NT2/D1 (cell line): Measurements from ENCODE around the gene APPL2.

ENCODE experiments used
- DNase-seq: peaks from one replicate; pipeline ENCODE4 v3.0.0-alpha.2; 2011; ENCODE audit warnings: low read depth, low spot score
- H3K27me3 ChIP-seq: 2 replicates; pipeline ENCODE4 v1.6.0; 2011; ENCODE audit warnings: mild to moderate bottlenecking; ENCODE audit not compliant: insufficient read length, insufficient read depth
- H3K36me3 ChIP-seq: 2 replicates; pipeline ENCODE4 v1.6.1; 2011; ENCODE audit warnings: mild to moderate bottlenecking, low read length, mixed read lengths; ENCODE audit not compliant: insufficient read depth, insufficient read length
- H3K4me1 ChIP-seq: 2 replicates; pipeline ENCODE4 v1.5.1; 2011; ENCODE audit not compliant: insufficient read depth, insufficient read length
- H3K4me3 ChIP-seq: 2 replicates; pipeline ENCODE4 v1.5.1; 2011; ENCODE audit warnings: low read depth; ENCODE audit not compliant: insufficient read length
- H3K9ac ChIP-seq: 2 replicates; pipeline ENCODE4 v1.6.0; 2011; ENCODE audit warnings: low read depth; ENCODE audit not compliant: insufficient read length
- H3K9me3 ChIP-seq: 2 replicates; pipeline ENCODE4 v1.5.1; 2011; ENCODE audit warnings: mild to moderate bottlenecking, low read length; ENCODE audit not compliant: insufficient read depth
- SUZ12 ChIP-seq: IDR thresholded peaks from 2 replicates; pipeline ENCODE4 v1.6.1; 2011; ENCODE audit not compliant: insufficient read length, insufficient read depth; ENCODE audit errors: extremely low read depth
- YY1 ChIP-seq: IDR thresholded peaks from 2 replicates; pipeline ENCODE4 v1.6.1; 2011; ENCODE audit not compliant: insufficient read length, insufficient read depth
- ZNF274 ChIP-seq: IDR thresholded peaks from 2 replicates; pipeline ENCODE4 v1.6.1; 2011; ENCODE audit warnings: mild to moderate bottlenecking, low read depth, low read length

APPL2 gene

GRCh38 chr12:105222726-105223351 lies 13.1 kb downstream of the APPL2 start:
- no peak overlapping the region for H3K4me3 ChIP-seq
- peaks cover 7% of the 10 kb centered on the region for H3K4me1 ChIP-seq
- no peak for TF ChIP-seq YY1
- no peak for TF ChIP-seq ZNF274
- TF ChIP-seq SUZ12: no peak
- H3K9me3 ChIP-seq: no peaks in the 10 kb centered on the region
- no peak for DNase-seq
- H3K36me3 ChIP-seq: peaks cover 18% of the 10 kb centered on the region
- no peak overlapping the region for H3K9ac ChIP-seq
- no peaks in the 10 kb centered on the region for H3K27me3 ChIP-seq

DNA sequence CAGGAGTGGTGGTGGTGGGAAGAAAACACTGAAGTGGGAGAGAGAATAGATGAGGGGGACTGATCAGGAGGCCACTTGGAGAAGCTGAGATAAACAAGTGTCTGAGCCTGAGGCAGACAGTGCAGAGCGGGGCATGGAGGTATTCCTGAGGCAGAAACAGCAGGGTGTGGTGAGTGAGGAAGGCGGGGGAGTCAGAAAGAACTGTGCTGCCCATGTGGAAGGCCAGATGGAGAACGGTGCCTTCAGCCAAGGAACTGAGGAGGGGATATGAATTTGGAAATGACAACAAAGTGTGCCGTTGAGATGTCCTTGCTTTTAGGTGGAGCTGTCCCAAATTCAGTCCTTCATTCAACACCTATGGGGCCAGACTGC lies 13.7 kb downstream of the APPL2 start:
- H3K9ac ChIP-seq: no peak overlapping the region
- DNase-seq: no peak
- H3K4me3 ChIP-seq: no peak overlapping the region
- peaks cover 7% of the 10 kb centered on the region for H3K4me1 ChIP-seq
- peaks cover 18% of the 10 kb centered on the region for H3K36me3 ChIP-seq
- no peaks in the 10 kb centered on the region for H3K9me3 ChIP-seq
- TF ChIP-seq YY1: no peak
- TF ChIP-seq SUZ12: no peak
- TF ChIP-seq ZNF274: no peak
- H3K27me3 ChIP-seq: no peaks in the 10 kb centered on the region

DNA sequence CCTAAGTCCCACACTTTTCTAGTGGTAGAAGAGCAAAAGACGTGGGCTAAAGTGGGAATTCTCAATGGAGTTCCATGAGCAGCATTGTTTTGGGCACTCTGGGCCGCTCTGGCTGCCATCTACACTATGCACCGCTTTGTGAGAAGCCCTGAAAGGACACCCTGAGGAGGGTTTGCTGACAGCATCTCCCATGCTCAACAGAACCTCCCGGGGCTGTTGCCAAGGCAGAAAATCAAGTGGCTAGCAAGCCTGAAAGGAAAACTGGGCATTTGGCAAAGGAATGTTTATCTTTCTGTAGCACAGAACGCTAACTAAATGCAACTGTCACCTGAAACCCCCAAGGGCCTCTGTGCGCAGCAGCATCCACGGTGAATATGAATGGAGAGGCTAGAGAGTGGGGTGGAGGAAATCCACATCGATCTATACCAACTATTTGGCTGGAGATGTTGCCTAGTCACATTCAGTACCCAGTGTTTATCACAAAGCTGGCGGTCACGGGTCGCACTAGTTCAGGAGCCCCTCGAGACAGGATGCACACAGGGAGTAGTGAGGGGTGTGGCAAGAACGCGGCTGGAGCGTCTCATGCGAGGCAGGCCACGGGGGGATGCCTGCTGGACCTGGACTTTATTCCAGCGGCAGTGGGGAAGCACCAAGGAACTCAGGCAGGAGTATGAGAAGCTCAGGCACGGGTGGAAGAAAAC lies 14.2 kb downstream of the APPL2 start:
- H3K27me3 ChIP-seq: no peaks in the 10 kb centered on the region
- peaks cover 22% of the 10 kb centered on the region for H3K36me3 ChIP-seq
- peaks cover 7% of the 10 kb centered on the region for H3K4me1 ChIP-seq
- no peak for DNase-seq
- no peak overlapping the region for H3K9ac ChIP-seq
- TF ChIP-seq YY1: no peak
- TF ChIP-seq ZNF274: no peak
- TF ChIP-seq SUZ12: no peak
- no peak overlapping the region for H3K4me3 ChIP-seq
- H3K9me3 ChIP-seq: no peaks in the 10 kb centered on the region

DNA sequence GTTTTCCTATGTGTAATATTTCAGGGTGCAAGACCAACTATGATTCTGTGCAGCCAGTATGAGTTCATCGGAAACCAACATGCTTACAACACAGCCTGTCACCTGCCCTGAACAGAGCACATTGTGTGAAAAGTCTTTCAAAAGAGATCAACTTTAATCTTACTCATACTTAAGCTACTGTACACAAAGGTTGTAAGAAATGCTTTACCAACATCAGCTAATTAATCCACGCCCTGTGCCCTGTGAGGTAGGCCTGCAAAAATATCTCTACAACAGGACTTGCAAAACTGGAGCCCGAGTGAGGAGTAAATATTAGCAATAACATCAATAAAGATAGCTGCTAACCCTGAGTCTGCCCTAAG lies 15.1 kb downstream of the APPL2 start:
- no peak for DNase-seq
- Histone ChIP-seq H3K27me3 (no peaks in the 10 kb centered on the region), H3K9me3 (no peaks in the 10 kb centered on the region), H3K36me3 (peaks cover 30% of the 10 kb centered on the region), H3K9ac (no peak overlapping the region), H3K4me3 (no peak overlapping the region), H3K4me1 (peaks cover 7% of the 10 kb centered on the region)
- no peak for TF ChIP-seq ZNF274
- no peak for TF ChIP-seq YY1
- TF ChIP-seq SUZ12: no peak

GRCh38 chr12:105220150-105220928 lies 15.6 kb downstream of the APPL2 start:
- peaks cover 7% of the 10 kb centered on the region for H3K4me1 ChIP-seq
- no peaks in the 10 kb centered on the region for H3K9me3 ChIP-seq
- no peaks in the 10 kb centered on the region for H3K27me3 ChIP-seq
- H3K36me3 ChIP-seq: peaks cover 30% of the 10 kb centered on the region
- TF ChIP-seq SUZ12 (no peak), YY1 (no peak), ZNF274 (no peak)
- H3K4me3 ChIP-seq: no peak overlapping the region
- no peak for DNase-seq
- no peak overlapping the region for H3K9ac ChIP-seq

DNA sequence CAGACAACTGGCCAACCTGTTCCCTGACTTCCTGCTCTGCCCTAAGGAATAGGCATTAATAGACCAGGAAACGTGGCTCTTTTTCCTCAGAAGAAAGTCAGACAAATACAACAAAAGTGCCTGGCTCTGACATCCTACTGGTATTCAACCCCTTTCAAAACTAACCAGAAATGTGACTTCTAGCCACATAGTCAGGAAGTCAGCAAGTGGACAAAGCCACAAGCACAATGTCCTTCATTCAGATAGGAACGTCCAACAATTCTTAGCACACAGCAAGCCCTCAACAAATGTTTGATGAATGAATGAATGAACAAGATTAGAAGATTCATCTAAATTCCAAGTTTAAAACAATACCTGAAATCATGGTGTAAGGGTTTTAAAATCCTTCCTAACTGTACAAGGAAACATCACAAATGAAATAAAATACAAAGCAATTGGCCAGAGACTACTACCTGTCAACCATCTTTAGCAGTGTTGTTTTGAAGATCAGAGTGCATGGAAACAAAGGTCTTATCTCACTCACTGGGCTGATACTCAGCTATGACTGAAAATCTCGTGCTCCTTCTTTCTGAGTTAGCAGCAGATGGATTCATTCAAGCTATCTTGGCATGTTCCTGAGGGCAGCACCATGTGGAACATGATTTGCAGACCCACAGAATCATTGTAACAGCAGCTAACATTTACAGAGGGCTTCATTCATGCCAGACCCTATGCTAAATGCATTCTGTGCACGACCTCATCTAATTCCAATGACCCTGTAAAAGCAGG lies 16.5 kb downstream of the APPL2 start:
- TF ChIP-seq SUZ12: no peak
- Histone ChIP-seq H3K36me3 (peaks cover 30% of the 10 kb centered on the region), H3K9ac (no peak overlapping the region), H3K4me1 (peaks cover 7% of the 10 kb centered on the region), H3K9me3 (no peaks in the 10 kb centered on the region), H3K27me3 (no peaks in the 10 kb centered on the region), H3K4me3 (no peak overlapping the region)
- DNase-seq: no peak

GRCh38 chr12:105218434-105218833 lies 17.5 kb downstream of the APPL2 start:
- Histone ChIP-seq H3K4me1 (peaks cover 7% of the 10 kb centered on the region), H3K27me3 (no peaks in the 10 kb centered on the region), H3K4me3 (no peak overlapping the region), H3K9me3 (no peaks in the 10 kb centered on the region), H3K36me3 (peaks cover 31% of the 10 kb centered on the region), H3K9ac (no peak overlapping the region)
- DNase-seq: no peak
- no peak for TF ChIP-seq ZNF274
- no peak for TF ChIP-seq SUZ12
- TF ChIP-seq YY1: no peak
